Breast epithelium (tissue), 4 donors: ENCODE results near the gene SPRY1. TPM values are rescaled to one million over a fixed set of nuclear protein-coding genes. Genes with fewer than 3 reads are reported as not detected.
A peak's percentile ranks its signal among the peaks of the same experiment; 100 is the strongest.

ENCODE experiments used
- DNase-seq, 2 donors: peaks; one replicate each; pipeline ENCODE4 v3.0.0-alpha.2; 2019; ENCODE audit warnings: low spot score in 2 of 2
- H3K27ac ChIP-seq, 2 donors: fragments of 200-600 bp; sonication (generic) in 1 of 2; one replicate each; pipeline ENCODE4 v1.5.1; 2016 to 2019; ENCODE audit warnings: mild to moderate bottlenecking in 1 of 2
- H3K27me3 ChIP-seq, 2 donors: fragments of 200-600 bp; sonication (generic) in 1 of 2; one replicate each; pipeline versions ENCODE4 v1.5.1 to v1.6.0; 2017 to 2019; ENCODE audit warnings: control low read depth in 1 of 2, mild to moderate bottlenecking in 1 of 2
- H3K36me3 ChIP-seq: fragments of 200-600 bp; one replicate; pipeline ENCODE4 v1.5.1; 2019
- H3K4me1 ChIP-seq, 2 donors: fragments of 200-600 bp; sonication (generic); one replicate each; pipeline ENCODE4 v1.5.1; 2016 to 2019; ENCODE audit warnings: control low read depth in 1 of 2
- H3K4me3 ChIP-seq, 3 donors: fragments of 200-600 bp; sonication (generic); 1 replicate in 2 of 3; 2 replicates in 1 of 3; pipeline ENCODE4 v1.5.1; 2016 to 2019; ENCODE audit warnings: mild to moderate bottlenecking in 3 of 3, moderate library complexity in 2 of 3
- H3K9me3 ChIP-seq, 2 donors: fragments of 200-600 bp; sonication (generic) in 1 of 2; one replicate each; pipeline ENCODE4 v1.5.1; 2016 to 2019; ENCODE audit warnings: control low read depth in 1 of 2
- CTCF ChIP-seq, 3 donors: fragments of 450-650 bp; IDR thresholded peaks; one replicate each; pipeline ENCODE4 v1.5.1; 2016 to 2017; ENCODE audit warnings: antibody characterized with exemption in 3 of 3, mild to moderate bottlenecking in 3 of 3, moderate library complexity in 3 of 3
- POLR2A ChIP-seq: fragments of 450-650 bp; IDR thresholded peaks from one replicate; pipeline ENCODE4 v1.6.1; 2016; ENCODE audit warnings: antibody characterized with exemption, mild to moderate bottlenecking, moderate library complexity
- POLR2AphosphoS5 ChIP-seq, 3 donors: sonication (generic); formaldehyde crosslinking; IDR thresholded peaks; one replicate each; pipeline ENCODE4 v1.6.1; 2017; ENCODE audit warnings: antibody characterized with exemption in 3 of 3
- intact Hi-C: fragments of 100-400 bp; cut with DNase I; formaldehyde crosslinking; loops from one replicate; pipeline ENCODE4 v1.15.1; 2023; ENCODE audit warnings: low total_unique reads
- total RNA-seq, 3 donors: library from RNA; depleted of rRNA; stranded (reverse); fragments of >200 nt; gene quantifications; one replicate each; pipeline ENCODE4 v1.1.0, GENCODE V29; 2016

Gene SPRY1
- total RNA-seq, 3 donors from 2014 or later = 82.1 to 233 (median 103) TPM

- Histone ChIP-seq H3K4me3 (no peak overlapping the region), H3K4me1 (no peaks in the 10 kb centered on the region), H3K9me3 (no peaks in the 10 kb centered on the region), H3K27ac (no peak overlapping the region), H3K36me3 (no peaks in the 10 kb centered on the region), H3K27me3 (no peaks in the 10 kb centered on the region)
- intact Hi-C loops = no loop called here
- TF ChIP-seq CTCF (IDR thresholded peaks at IDR 0.05) = no peak
- no peak for DNase-seq
Observed at GRCh38 chr4:123379392-123379791, 17.2 kb upstream of the SPRY1 start.

GRCh38 chr4:123380728-123381716 lies 15.6 kb upstream of the SPRY1 start:
- intact Hi-C loops = no loop called here
- Histone ChIP-seq H3K27me3 (no peaks in the 10 kb centered on the region), H3K27ac (no peak overlapping the region), H3K36me3 (no peaks in the 10 kb centered on the region), H3K4me3 (no peak overlapping the region), H3K4me1 (no peaks in the 10 kb centered on the region), H3K9me3 (no peaks in the 10 kb centered on the region)
- TF ChIP-seq POLR2A = no peak
- TF ChIP-seq CTCF (IDR thresholded peaks at IDR 0.05) = no peak
- TF ChIP-seq POLR2AphosphoS5 (IDR thresholded peaks at IDR 0.05) = no peak
- no peak for DNase-seq

- Histone ChIP-seq H3K36me3 (no peaks in the 10 kb centered on the region), H3K4me1 (no peaks in the 10 kb centered on the region), H3K9me3 (no peaks in the 10 kb centered on the region), H3K27ac (no peak overlapping the region), H3K4me3 (no peak overlapping the region), H3K27me3 (no peaks in the 10 kb centered on the region)
- TF ChIP-seq POLR2A = no peak
- no peak for TF ChIP-seq POLR2AphosphoS5 (IDR thresholded peaks at IDR 0.05)
- no peak for TF ChIP-seq CTCF (IDR thresholded peaks at IDR 0.05)
- no peak for DNase-seq
- intact Hi-C loops = no loop called here
Observed at GRCh38 chr4:123381996-123382395, 14.6 kb upstream of the SPRY1 start.

- H3K27me3 ChIP-seq = no peaks in the 10 kb centered on the region
- intact Hi-C loops = no loop called here
- no peaks in the 10 kb centered on the region for H3K9me3 ChIP-seq
- no peak overlapping the region for H3K27ac ChIP-seq
- H3K36me3 ChIP-seq = no peaks in the 10 kb centered on the region
- no peak for DNase-seq
- H3K4me3 ChIP-seq = no peak overlapping the region
- H3K4me1 ChIP-seq = no peaks in the 10 kb centered on the region
- no peak for TF ChIP-seq POLR2A
- no peak for TF ChIP-seq POLR2AphosphoS5 (IDR thresholded peaks at IDR 0.05)
- TF ChIP-seq CTCF (IDR thresholded peaks at IDR 0.05) = no peak
Observed at GRCh38 chr4:123383566-123383965, 13.0 kb upstream of the SPRY1 start.

- no peaks in the 10 kb centered on the region for H3K36me3 ChIP-seq
- H3K27me3 ChIP-seq = no peaks in the 10 kb centered on the region
- peak overlapping the region in 1 of 2 donors; percentile 5 for H3K27ac ChIP-seq
- TF ChIP-seq CTCF (IDR thresholded peaks at IDR 0.05) = no peak
- TF ChIP-seq POLR2A = no peak
- TF ChIP-seq POLR2AphosphoS5 (IDR thresholded peaks at IDR 0.05) = no peak
- no peaks in the 10 kb centered on the region for H3K4me1 ChIP-seq
- DNase-seq = no peak
- H3K9me3 ChIP-seq = no peaks in the 10 kb centered on the region
- intact Hi-C loops = no loop called here
- H3K4me3 ChIP-seq = no peak overlapping the region
Observed at GRCh38 chr4:123386609-123387008, 10.0 kb upstream of the SPRY1 start.
